Muscle of leg (tissue), 11 donors: ENCODE data around the gene TBX18. TPM values are rescaled to one million over a fixed set of nuclear protein-coding genes. Genes with fewer than 3 reads are reported as not detected.

Experiments
- DNase-seq: peaks from one replicate; pipeline ENCODE4 v3.0.0; 2013
- H3K27ac ChIP-seq: one replicate; pipeline ENCODE4 v1.5.1; 2013; ENCODE audit warnings: mild to moderate bottlenecking, low read length, control low read depth
- H3K27me3 ChIP-seq: one replicate; pipeline ENCODE4 v1.6.1; 2013; ENCODE audit warnings: low read length; ENCODE audit not compliant: control insufficient read depth, insufficient read depth
- H3K36me3 ChIP-seq: one replicate; pipeline ENCODE4 v1.6.1; 2013; ENCODE audit warnings: low read length; ENCODE audit not compliant: control insufficient read depth, insufficient read depth
- H3K4me1 ChIP-seq: one replicate; pipeline ENCODE4 v1.6.1; 2013; ENCODE audit warnings: low read length; ENCODE audit not compliant: control insufficient read depth, insufficient read depth
- H3K4me3 ChIP-seq: one replicate; pipeline ENCODE4 v1.5.1; 2013; ENCODE audit warnings: low read length, control low read depth
- H3K9me3 ChIP-seq: replicated peaks from 2 replicates; pipeline ENCODE4 v1.6.1; 2013; ENCODE audit warnings: low read depth, low read length; ENCODE audit not compliant: control insufficient read depth
- WGBS: methylation state at CpG from one replicate; pipeline ENCODE4 v1.1.5; 2013; ENCODE audit warnings: missing lambda C conversion rate; ENCODE audit not compliant: insufficient coverage; 5-methylcytosine and 5-hydroxymethylcytosine counted together
- polyA plus RNA-seq, 8 donors: library from polyadenylated mRNA; unstranded; fragments of 120-200 nt; gene quantifications; one replicate each; pipeline versions ENCODE4 v1.2.1 to v1.2.3, GENCODE V29; 2013; ENCODE audit warnings: inconsistent platforms in 1 of 8, low replicate concordance in 1 of 8; ENCODE audit not compliant: insufficient read length in 8 of 8, insufficient read depth in 1 of 8
- total RNA-seq: library from RNA; stranded (reverse); fragments of 120-200 nt; gene quantifications from one replicate; pipeline ENCODE4 v1.2.4, GENCODE V29; 2013

Gene TBX18
- total and polyA plus RNA-seq, 9 donors: 11.5 to 30.4 (median 19.0) TPM

- WGBS: under 1% methylated on average over 72 of the region's 79 CpGs
- Histone ChIP-seq H3K4me1 (peaks cover 16% of the 10 kb centered on the region), H3K27ac (peak overlapping the region; percentile 69), H3K4me3 (peak overlapping the region; percentile 38), H3K36me3 (no peaks in the 10 kb centered on the region), H3K27me3 (peaks cover 49% of the 10 kb centered on the region), H3K9me3 (no peaks in the 10 kb centered on the region)
- peak; percentile 80 for DNase-seq
Measured at GRCh38 chr6:84774157-84774984, 10.0 kb upstream of the TBX18 start.

DNA sequence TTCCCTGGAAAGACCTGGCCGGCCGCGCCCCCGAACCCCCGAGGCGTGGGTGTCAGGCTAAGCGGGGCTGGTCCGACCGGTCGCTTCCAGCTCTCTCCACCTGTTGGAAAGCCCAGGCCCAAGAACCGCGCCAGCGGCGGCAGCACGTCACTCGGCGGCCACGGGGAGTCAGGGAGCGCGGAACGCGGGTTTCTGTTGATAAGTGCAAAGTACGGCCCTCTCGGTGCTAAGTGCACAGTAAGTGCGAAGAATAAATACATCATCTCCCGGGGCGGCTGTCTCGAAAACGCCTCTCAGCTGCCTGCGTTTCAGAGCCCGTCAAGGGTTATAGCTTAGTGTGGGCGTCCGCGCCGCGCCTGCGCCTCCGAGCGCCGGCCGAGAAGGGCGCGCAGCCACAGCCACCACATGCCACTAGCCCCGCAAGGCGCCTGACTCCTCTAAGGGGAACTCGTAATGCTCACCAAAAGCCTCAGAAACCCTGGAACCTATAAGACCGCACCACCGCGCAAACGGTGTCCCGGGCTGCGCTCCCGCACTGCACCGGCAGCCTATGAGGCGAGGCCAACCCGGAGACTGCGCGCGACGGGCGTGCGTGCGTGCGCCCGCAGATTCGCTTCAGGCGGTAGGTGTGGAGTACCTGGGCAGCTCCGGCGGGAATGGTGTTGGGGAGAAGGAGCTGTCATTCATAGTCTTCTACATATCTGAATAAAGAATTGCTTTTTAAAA is 9.2 kb upstream of the TBX18 start:
- Histone ChIP-seq H3K27me3 (peaks cover 56% of the 10 kb centered on the region), H3K27ac (peak overlapping the region; percentile 69), H3K9me3 (no peaks in the 10 kb centered on the region), H3K4me1 (peaks cover 16% of the 10 kb centered on the region), H3K4me3 (peak overlapping the region; percentile 38), H3K36me3 (no peaks in the 10 kb centered on the region)
- peak; percentile 75 for DNase-seq
- WGBS: under 1% methylated on average over 53 of the region's 69 CpGs

DNA sequence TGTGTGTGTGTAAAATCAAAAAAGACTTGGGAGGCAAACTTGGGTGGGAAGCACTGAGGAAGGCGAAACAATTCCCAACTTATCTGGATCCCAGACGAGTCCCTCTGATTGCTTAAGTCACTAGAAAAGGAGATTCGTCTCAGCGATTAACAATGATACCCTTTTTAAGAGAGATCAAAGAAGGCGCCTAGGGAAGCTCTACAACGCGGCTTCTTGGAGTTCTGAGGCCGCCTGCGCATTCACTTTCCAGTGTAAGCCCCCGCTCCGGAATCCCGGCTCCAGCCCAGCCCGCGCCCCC is 8.7 kb upstream of the TBX18 start:
- WGBS: 0% methylated on average over 14 of the region's 14 CpGs
- H3K36me3 ChIP-seq: no peaks in the 10 kb centered on the region
- H3K27me3 ChIP-seq: peaks cover 61% of the 10 kb centered on the region
- peak; percentile 71 for DNase-seq
- peak overlapping the region; percentile 69 for H3K27ac ChIP-seq
- H3K4me3 ChIP-seq: peak overlapping the region; percentile 38
- H3K4me1 ChIP-seq: peaks cover 20% of the 10 kb centered on the region
- no peaks in the 10 kb centered on the region for H3K9me3 ChIP-seq

DNA sequence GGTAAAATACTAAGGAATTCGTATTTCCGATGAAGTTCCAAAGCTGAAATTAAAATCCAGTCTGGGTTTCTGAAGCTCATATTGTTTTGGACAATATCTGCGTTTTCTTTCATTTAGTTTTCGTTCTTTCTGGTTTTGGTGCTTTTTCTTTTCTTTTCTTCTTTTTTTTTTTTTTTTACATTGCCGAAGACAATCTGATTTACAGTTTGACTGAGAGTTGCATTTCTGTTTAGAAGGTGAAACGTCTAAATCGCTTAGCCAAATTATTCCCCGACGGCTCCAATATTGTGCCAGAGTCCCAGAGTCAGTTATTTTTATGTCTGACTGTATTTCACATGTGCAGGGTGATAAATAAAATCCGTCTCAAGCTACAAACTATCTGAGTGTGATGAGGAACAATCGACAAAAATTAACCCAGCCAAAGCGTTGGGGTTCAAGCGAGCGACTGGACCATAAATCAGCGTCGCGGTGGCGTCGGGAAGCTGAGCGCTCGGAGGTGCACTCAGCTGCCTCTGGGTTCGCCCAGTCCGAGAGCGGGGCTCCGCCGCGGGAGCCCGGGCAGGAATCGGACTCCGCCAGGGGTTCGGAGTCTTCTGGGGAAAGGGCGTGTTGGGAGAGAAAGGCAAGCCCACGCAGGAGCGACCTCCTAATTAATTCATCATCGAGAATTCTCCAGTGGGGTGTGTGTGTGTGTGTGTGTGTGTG is 8.2 kb upstream of the TBX18 start:
- H3K9me3 ChIP-seq: no peaks in the 10 kb centered on the region
- peaks cover 20% of the 10 kb centered on the region for H3K4me1 ChIP-seq
- whole genome bisulfite sequencing: 5% methylated on average over 20 of the region's 35 CpGs
- H3K27ac ChIP-seq: peak overlapping the region; percentile 69
- DNase-seq: peak; percentile 62
- peak overlapping the region; percentile 38 for H3K4me3 ChIP-seq
- H3K36me3 ChIP-seq: no peaks in the 10 kb centered on the region
- peaks cover 65% of the 10 kb centered on the region for H3K27me3 ChIP-seq

DNA sequence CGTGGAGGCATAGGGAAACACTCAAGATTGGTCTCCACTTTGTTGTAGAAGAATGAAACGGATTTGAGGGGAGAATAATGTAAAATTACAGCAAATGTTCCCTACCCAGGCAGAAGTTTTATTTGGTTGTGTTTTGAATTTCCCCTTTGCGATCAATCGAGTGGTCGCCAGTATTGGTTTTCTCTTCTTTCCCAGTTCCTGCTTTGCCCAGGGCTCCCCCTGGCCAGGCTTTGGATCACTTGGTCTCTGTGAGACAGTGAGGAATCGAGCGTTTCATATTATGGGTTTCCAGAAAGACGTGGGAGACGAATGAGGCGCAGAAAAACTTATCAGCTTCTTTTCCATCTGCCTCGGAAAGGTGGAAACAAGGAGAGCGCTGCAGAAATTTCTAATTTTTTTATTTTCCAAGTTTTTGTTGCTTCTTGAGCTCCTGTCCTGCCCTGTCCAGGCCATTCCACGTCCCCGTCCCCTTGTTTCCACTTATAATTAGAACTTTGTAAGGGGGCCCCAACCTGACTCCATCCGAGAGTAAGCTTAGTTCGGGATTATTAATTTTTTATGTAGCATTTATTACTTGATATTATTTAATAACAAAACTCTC is 7.5 kb upstream of the TBX18 start:
- Histone ChIP-seq H3K36me3 (no peaks in the 10 kb centered on the region), H3K27ac (peak overlapping the region; percentile 69), H3K27me3 (peaks cover 69% of the 10 kb centered on the region), H3K4me1 (peaks cover 20% of the 10 kb centered on the region), H3K4me3 (no peak overlapping the region), H3K9me3 (no peaks in the 10 kb centered on the region)
- no peak for DNase-seq
- WGBS: 63% methylated on average over 8 of the region's 16 CpGs

- 94% methylated on average over 2 of the region's 6 CpGs for WGBS
- no peaks in the 10 kb centered on the region for H3K9me3 ChIP-seq
Measured at GRCh38 chr6:84771125-84771755, 6.8 kb upstream of the TBX18 start.

DNA sequence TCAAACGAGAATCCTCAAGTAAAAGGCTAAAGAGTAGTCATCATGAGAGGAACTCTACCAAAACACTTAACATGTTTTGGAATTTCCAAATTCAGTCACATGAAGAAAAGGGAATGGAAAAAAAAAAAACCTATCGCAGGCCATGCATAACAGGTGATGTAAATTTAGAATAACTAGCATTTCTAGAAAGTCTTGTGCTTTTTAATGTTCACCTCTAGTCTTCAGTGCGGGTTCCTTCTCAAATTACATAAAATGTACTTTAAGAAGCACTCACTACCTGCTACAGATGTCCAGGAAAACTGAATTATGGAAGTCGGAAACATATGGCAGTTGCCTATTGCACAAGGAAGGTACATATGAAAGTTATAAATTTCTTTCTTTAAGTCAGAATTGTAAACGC is 6.1 kb upstream of the TBX18 start:
- no peak overlapping the region for H3K27ac ChIP-seq
- H3K36me3 ChIP-seq: no peaks in the 10 kb centered on the region
- H3K4me1 ChIP-seq: peaks cover 21% of the 10 kb centered on the region
- H3K27me3 ChIP-seq: peaks cover 77% of the 10 kb centered on the region
- no CpG with 5 or more reads among the region's 5 CpGs for WGBS
- no peak overlapping the region for H3K4me3 ChIP-seq
- H3K9me3 ChIP-seq: no peaks in the 10 kb centered on the region
- DNase-seq: no peak

More at GRCh38 chr6:84771125-84771755, 6.8 kb upstream of the TBX18 start:
- no peak for DNase-seq
- Histone ChIP-seq H3K4me1 (peaks cover 21% of the 10 kb centered on the region), H3K4me3 (no peak overlapping the region), H3K36me3 (no peaks in the 10 kb centered on the region), H3K27ac (peak overlapping the region; percentile 69), H3K27me3 (peaks cover 72% of the 10 kb centered on the region)

- WGBS: 0% methylated on average over 1 of the region's 5 CpGs
- Histone ChIP-seq H3K27ac (peak overlapping the region; percentile 94), H3K4me1 (peaks cover 21% of the 10 kb centered on the region), H3K27me3 (peaks cover 76% of the 10 kb centered on the region), H3K36me3 (no peaks in the 10 kb centered on the region), H3K9me3 (no peaks in the 10 kb centered on the region), H3K4me3 (no peak overlapping the region)
- no peak for DNase-seq
Measured at GRCh38 chr6:84769306-84769705, 4.9 kb upstream of the TBX18 start.

DNA sequence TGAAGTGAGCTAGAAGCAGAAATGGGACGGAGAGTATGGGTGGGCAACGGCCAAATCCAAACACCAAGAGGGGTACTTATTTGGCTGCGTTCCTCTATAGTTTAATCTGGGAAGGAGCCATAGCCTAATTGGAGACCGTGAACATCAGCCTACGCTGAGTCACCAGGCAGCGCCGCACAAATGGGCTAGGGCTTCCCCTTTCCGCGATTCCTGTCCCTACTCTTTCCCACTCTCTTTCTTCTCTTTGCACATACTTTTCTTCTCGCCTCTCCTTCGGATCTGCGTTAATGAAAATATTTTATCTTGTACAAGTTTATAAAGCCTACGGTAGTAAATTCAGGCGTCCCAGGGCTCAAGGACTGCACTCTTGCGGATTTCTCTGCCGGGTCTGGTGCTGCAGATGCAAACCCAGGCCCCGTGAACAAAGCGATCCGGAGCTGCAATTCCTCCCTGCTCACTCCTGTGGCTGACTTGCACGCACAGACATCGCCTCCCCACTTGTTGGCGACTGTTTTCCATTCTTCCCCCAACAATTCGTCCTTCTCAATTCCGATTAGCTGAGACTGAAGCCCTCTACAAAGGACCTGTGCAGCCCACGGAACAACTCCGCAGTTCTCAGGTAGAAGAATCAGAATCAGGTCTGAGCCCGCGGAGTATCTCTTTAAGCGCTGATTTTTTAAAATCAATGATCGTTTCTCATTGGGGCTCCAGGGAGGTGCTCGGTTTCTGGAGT is 4.2 kb upstream of the TBX18 start:
- Histone ChIP-seq H3K36me3 (no peaks in the 10 kb centered on the region), H3K9me3 (no peaks in the 10 kb centered on the region), H3K27ac (peak overlapping the region; percentile 94), H3K4me3 (peak overlapping the region; percentile 32), H3K27me3 (peaks cover 76% of the 10 kb centered on the region), H3K4me1 (peaks cover 17% of the 10 kb centered on the region)
- WGBS: 12% methylated on average over 18 of the region's 31 CpGs
- peak; percentile 84 for DNase-seq
